Vagina (tissue), 2 donors: ENCODE data around the gene DPYD.

Source experiments
- CTCF ChIP-seq, 3 experiments: fragments of 450-650 bp in 2 of 3; fragments of 200-600 bp in 1 of 3; sonication (generic) in 1 of 3; IDR thresholded peaks; one replicate each; pipeline ENCODE4 v1.5.1; 2017 to 2019; ENCODE audit warnings: antibody characterized with exemption in 3 of 3, mild to moderate bottlenecking in 2 of 3, moderate library complexity in 2 of 3
- POLR2A ChIP-seq, 2 donors: fragments of 450-650 bp; IDR thresholded peaks; one replicate each; pipeline ENCODE4 v1.6.1; 2017; ENCODE audit warnings: antibody characterized with exemption in 2 of 2, mild to moderate bottlenecking in 2 of 2, moderate library complexity in 2 of 2
- POLR2AphosphoS5 ChIP-seq, 2 donors: sonication (generic); formaldehyde crosslinking; IDR thresholded peaks; one replicate each; pipeline ENCODE4 v1.9.0; 2017; ENCODE audit warnings: antibody characterized with exemption in 2 of 2, mild to moderate bottlenecking in 2 of 2, low read depth in 1 of 2; ENCODE audit not compliant: insufficient read depth in 1 of 2

DNA sequence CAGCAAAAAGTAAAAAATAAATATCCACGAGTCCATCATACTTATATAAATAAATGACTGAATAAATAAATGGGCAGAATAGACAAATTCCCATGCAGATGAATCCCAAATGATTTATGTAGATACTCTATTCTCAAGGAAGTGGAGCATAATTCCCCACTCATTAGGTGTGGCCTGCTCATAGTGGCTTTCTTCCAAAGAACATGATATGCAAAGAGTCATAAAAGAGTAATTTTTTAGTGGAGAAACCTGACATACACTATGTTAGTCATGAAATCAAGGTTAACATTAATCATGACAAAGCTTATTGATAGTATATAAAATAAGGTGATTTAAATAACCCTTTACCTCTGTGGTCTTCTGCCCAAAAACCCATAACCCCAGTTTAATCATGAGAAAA, 298.9 kb downstream of the DPYD start:
- no peak for TF ChIP-seq CTCF (IDR thresholded peaks at IDR 0.05)
- TF ChIP-seq POLR2A (IDR thresholded peaks at IDR 0.05): no peak
- TF ChIP-seq POLR2AphosphoS5 (IDR thresholded peaks at IDR 0.05; ENCODE audit: insufficient read depth in 1 of 2, low read depth in 1 of 2): peak in 1 of 2 donors; percentile 15
